ENCODE results near the gene DCUN1D2.
"Not testable (repeated sequence)": the region's sequence is repeated elsewhere in the genome, so short reads cannot be mapped to it uniquely, and the experiment has no call there.

Gene DCUN1D2

GRCh38 chr13:113489171-113489548 is 1.4 kb downstream of the DCUN1D2 start:
- no peak for DNase-seq

- DNase-seq, result no peak
Measured at GRCh38 chr13:113488283-113488682, 2.2 kb downstream of the DCUN1D2 start.

- DNase-seq, result no peak
Measured at GRCh38 chr13:113486698-113487097, 3.8 kb downstream of the DCUN1D2 start.

GRCh38 chr13:113485545-113485944 is 5.0 kb downstream of the DCUN1D2 start:
- DNase-seq, result no peak

- DNase-seq, result no peak
Measured at GRCh38 chr13:113483504-113484293, 6.8 kb downstream of the DCUN1D2 start.

GRCh38 chr13:113483081-113483480 is 7.4 kb downstream of the DCUN1D2 start:
- no peak for DNase-seq

- DNase-seq, result no peak
Measured at GRCh38 chr13:113479179-113479578, 11.3 kb downstream of the DCUN1D2 start.

GRCh38 chr13:113477724-113478123 is 12.8 kb downstream of the DCUN1D2 start:
- no peak for DNase-seq

- no peak for DNase-seq
Measured at GRCh38 chr13:113476811-113477210, 13.7 kb downstream of the DCUN1D2 start.

- no peak for DNase-seq
Measured at GRCh38 chr13:113475911-113476310, 14.6 kb downstream of the DCUN1D2 start.

- DNase-seq, result no peak
Measured at GRCh38 chr13:113475280-113475679, 15.2 kb downstream of the DCUN1D2 start.

GRCh38 chr13:113474179-113474578 is 16.3 kb downstream of the DCUN1D2 start:
- peak; percentile 43 for DNase-seq

GRCh38 chr13:113472355-113473025 is 18.0 kb downstream of the DCUN1D2 start:
- DNase-seq, result no peak

- no peak for DNase-seq
Measured at GRCh38 chr13:113471844-113472243, 18.7 kb downstream of the DCUN1D2 start.

GRCh38 chr13:113470635-113471163 is 19.8 kb downstream of the DCUN1D2 start:
- DNase-seq, result not testable (repeated sequence)

- DNase-seq, result no peak
Measured at GRCh38 chr13:113470073-113470472, 20.4 kb downstream of the DCUN1D2 start.

- DNase-seq, result no peak
Measured at GRCh38 chr13:113469582-113469981, 20.9 kb downstream of the DCUN1D2 start.

- no peak for DNase-seq
Measured at GRCh38 chr13:113468472-113469201, 21.9 kb downstream of the DCUN1D2 start.

- no peak for DNase-seq
Measured at GRCh38 chr13:113468029-113468428, 22.5 kb downstream of the DCUN1D2 start.

- no peak for DNase-seq
Measured at GRCh38 chr13:113466383-113466782, 24.1 kb downstream of the DCUN1D2 start.

GRCh38 chr13:113465300-113465699 is 25.2 kb downstream of the DCUN1D2 start:
- no peak for DNase-seq

- DNase-seq, result no peak
Measured at GRCh38 chr13:113464476-113464875, 26.0 kb downstream of the DCUN1D2 start.

- no peak for DNase-seq
Measured at GRCh38 chr13:113461022-113461751, 29.3 kb downstream of the DCUN1D2 start.

All from fibroblast of upper back skin (primary cell).